Epithelial cell of proximal tubule (primary cell): Measurements from ENCODE around the gene POU3F2. TPM values are rescaled to one million over a fixed set of nuclear protein-coding genes. Genes with fewer than 3 reads are reported as not detected.

ENCODE experiments used
- DNase-seq: peaks from one replicate; pipeline ENCODE4 v3.0.0-alpha.2; 2011; ENCODE audit warnings: low read depth
- H3K4me3 ChIP-seq: 2 replicates; pipeline ENCODE4 v1.5.1; 2011; ENCODE audit warnings: low read depth, mild to moderate bottlenecking, low read length
- total RNA-seq: library from RNA; depleted of rRNA; stranded (reverse); fragments of >200 nt; gene quantifications from 2 replicates; pipeline ENCODE4 v1.2.3, GENCODE V29; 2015
- TF ChIP-seq, protein P1 (sequence below): conservative IDR thresholded peaks from 2 replicates; pipeline ENCODE4 v1.5.1; 2012; ENCODE audit warnings: low read depth, mild to moderate bottlenecking, low read length

Gene POU3F2
- total RNA-seq, 1 donor from 2014 or later: not detected

DNA sequence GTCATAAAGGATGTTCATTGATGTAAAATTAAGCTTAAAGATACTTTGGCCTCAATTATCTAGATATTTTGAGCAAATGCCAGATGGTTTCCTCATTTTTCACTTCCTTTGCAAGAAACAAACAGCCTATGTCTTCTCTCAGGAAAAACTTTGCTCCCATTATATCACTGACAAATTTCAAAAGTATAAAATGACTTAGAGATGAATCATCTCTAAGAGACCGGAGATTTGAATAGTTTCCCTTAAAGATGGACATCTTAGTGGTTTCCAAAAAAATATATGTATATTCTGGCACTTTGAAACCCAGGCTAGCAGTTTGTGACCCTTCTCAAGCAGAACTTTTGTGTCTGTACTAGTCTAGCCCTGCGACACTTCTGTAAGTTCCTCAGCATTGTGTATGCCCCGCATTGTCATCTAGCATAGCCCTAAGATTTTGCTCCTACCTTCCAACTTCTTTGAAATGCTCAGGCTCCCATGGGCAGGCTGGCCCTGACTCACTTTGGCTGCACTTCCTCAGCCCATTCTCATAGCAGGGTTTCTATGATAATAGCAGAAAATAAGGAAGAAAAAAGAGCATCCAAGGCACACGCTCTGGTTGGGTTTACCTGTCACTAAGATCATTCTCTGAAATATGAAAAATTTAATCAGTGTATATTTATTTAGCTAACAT, 25.7 kb upstream of the POU3F2 start:
- DNase-seq: no peak
- TF ChIP-seq, protein P1, sequence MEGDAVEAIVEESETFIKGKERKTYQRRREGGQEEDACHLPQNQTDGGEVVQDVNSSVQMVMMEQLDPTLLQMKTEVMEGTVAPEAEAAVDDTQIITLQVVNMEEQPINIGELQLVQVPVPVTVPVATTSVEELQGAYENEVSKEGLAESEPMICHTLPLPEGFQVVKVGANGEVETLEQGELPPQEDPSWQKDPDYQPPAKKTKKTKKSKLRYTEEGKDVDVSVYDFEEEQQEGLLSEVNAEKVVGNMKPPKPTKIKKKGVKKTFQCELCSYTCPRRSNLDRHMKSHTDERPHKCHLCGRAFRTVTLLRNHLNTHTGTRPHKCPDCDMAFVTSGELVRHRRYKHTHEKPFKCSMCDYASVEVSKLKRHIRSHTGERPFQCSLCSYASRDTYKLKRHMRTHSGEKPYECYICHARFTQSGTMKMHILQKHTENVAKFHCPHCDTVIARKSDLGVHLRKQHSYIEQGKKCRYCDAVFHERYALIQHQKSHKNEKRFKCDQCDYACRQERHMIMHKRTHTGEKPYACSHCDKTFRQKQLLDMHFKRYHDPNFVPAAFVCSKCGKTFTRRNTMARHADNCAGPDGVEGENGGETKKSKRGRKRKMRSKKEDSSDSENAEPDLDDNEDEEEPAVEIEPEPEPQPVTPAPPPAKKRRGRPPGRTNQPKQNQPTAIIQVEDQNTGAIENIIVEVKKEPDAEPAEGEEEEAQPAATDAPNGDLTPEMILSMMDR: no peak

DNA sequence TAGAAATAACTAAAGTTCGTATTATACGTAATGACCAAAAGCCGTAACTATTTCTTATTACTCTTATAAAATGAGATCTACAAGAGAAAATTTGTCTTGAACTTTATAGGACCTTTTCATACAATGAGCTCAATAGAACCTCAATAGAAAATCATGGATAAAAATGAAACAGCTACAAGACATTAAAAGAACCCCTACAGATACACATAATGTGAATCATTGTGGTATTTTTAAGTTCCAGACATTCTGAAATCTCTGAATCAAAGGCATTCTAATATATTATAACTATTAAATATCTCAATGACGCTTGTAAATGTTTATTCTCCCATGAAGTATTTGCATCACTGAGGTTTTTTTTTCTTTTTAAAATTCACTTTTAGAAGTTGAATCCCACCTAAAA, 22.2 kb upstream of the POU3F2 start:
- TF ChIP-seq, protein P1: no peak
- H3K4me3 ChIP-seq: no peak overlapping the region
- no peak for DNase-seq

More for the DNA sequence above, 25.7 kb upstream of the POU3F2 start:
- H3K4me3 ChIP-seq: no peak overlapping the region

DNA sequence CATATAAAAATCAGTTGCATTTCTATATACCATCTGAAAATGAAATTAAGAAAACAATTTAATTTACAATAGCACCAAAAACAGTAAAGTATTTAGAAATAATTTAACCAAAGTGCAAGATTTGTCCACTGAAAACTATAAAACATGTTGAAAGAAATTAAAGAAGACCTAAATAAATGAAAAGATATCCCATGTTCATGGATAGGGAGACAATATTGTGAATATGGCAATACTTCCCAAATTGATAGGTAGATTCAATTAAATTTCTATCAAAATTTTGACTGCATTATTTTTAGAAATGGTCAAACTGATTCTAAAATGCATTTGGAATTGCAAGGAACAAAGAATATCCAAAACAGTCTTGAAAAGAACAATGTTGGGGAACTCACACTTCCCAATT, 17.6 kb upstream of the POU3F2 start:
- no peak overlapping the region for H3K4me3 ChIP-seq
- no peak for DNase-seq
- TF ChIP-seq, protein P1: no peak

DNA sequence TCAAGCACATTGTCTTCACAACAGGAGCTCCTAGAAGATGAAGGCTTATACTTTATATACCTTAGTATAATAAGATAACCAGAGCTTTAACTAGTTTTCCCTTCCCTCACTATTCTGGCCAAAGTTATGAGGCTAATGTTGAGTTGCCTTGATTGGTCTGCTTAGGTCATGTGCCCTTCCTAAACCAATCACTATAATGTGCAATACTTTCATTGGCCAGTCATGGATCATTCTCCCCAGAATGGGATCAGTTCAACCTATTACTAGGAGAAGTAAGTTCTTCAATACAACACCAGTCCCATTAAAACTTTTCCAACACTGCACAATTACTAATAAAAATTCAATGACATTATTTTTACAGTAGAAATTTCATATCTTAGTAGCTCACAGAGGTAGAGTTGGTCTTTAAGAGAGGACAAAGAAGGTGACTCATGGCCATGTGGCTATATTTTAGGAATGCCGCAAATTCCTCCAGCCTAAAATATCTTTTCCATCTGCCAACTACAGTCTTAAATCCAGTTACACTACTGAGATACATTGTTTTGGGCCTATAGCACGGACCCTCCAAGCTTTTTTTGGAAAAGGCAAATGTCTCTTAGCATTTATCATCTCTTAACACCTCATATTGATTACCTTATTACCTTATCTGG, 12.5 kb upstream of the POU3F2 start:
- TF ChIP-seq, protein P1: no peak
- no peak overlapping the region for H3K4me3 ChIP-seq
- no peak for DNase-seq

DNA sequence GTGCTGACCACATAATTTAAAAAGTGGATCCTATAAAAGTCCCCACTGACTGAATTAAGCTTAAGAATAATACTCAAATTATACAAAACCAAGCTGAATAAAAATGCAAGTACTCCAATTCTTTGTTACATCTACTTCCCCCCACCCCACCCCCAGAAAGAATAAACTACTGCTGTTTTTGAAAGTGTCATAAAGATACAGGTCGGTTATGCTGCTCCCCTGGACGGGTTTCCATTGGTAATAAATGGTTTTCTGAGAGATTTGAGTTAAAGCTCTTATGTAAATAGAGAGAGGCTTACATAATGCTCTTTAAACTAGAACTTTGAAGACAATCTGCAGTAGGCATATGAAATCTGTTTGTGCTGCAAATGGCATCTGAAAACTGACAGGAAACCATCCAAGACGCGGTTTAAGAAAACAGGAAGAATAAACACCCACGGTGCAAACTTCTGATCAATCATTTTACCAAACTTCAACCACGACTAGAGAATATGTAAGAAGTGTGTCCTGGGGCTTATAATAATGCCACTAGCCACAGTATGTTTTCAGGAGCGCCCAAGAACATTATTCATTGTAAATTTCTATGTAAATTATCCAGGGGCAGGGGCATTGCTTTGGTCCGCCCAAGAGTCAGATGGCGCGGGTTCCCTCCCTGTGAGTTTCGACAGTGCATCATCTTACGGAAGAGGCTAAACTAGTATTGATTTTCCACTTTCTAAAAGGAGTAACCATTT, 10.8 kb upstream of the POU3F2 start:
- TF ChIP-seq, protein P1: no peak
- no peak for DNase-seq
- no peak overlapping the region for H3K4me3 ChIP-seq

DNA sequence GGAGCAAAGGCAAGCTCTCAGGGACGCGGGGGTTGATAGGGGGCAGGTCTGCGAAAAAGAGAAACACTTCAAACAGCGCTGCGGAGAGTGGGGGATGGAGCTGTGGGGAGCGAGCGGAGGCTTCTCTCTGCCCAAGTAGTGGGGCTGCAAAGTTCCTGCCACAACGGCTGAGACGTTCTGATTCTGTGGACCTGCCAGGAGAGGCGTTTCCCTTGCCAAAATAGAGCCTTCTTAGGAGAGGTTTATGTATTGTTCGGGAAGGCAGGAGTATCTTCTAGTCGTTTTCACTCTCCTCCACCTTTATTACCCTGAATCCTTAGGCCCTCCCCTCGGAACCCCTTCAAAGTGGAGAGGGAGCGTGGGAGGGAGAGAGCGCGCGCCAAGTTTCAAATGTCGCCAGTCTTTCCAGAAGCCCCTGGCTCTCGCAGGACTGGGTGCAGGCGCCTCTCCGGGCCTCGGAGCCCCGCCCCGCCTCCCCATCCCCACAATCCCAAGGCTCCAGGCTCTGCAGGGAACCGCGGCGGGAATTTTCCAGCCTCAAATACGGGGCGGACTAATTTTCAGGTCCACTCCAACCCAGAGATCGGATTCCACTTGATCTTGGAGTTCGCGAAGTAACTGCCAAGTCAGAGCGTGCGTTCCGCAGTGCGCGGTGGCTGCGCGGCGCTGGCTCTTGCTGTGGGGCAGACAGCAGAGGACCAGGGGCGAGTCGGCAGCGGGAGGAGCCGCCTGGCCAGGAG, 10.0 kb upstream of the POU3F2 start:
- H3K4me3 ChIP-seq: no peak overlapping the region
- no peak for DNase-seq
- TF ChIP-seq, protein P1: no peak
